Measurements from ENCODE around the gene FBXL20. TPM values are rescaled to one million over a fixed set of nuclear protein-coding genes. Genes with fewer than 3 reads are reported as not detected.
"Not testable (repeated sequence)": the region's sequence is repeated elsewhere in the genome, so short reads cannot be mapped to it uniquely, and the experiment has no call there.

FBXL20 gene
- total RNA-seq, 1 donor: 15.8 TPM

DNA sequence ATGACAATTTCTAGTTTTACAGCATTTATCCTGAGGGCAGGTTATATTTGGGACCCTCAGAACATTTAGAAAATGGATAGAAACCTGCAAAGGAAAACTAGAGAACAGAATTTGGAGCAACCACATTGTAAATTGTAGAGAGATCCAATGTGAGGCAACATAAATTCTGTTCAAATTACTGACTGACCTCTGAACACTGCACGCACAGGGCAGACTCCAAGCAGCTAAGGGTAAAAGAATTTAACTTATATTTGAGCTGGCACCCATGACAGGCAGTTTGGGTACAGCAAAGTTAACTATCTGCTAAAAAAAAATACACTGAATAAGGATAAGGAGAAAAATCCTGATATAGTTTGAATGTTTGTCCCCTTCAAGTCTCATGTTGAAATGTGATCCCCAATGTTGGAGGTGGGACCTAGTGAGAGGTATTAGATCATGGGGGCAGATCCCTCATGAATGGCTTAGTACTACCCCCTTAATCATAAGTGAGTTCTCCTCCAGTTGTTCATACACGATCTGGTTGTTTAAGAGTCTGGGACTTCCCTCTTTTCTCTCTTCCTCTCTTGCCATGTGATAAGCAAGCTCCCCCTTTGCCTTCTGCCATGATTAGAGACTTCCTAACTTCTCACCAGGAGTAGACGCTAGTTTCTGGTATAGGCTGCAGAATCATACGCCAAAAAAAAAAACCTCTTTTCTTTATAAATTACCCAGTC lies 75.7 kb downstream of the FBXL20 start:
- no peaks in the 10 kb centered on the region for H3K9me3 ChIP-seq (ENCODE audit: low read depth, low read length)
- no peak overlapping the region for H3K4me3 ChIP-seq (ENCODE audit: low read length)
- peaks cover 14% of the 10 kb centered on the region for H3K4me1 ChIP-seq (ENCODE audit: insufficient read depth, low read length)
- H3K27me3 ChIP-seq (ENCODE audit: insufficient read depth, low read length): no peaks in the 10 kb centered on the region

DNA sequence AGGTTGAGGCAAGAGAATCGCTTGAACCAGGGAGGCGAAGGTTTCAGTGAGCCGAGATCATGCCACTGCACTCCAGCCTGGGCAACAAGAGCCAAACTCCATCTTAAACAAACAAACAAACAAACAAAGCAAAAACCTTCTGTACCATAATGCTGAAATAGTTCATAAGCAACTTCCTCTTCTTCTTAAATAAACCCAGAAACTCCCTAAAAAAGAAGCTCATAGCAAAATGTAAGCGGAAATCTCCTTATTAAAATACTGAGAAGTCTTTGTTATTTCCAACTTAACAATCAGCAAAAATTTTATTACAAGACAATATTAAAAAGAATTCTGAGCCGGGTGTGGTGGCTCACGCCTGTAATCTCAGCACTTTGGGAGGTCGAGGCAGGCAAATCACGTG lies 82.8 kb downstream of the FBXL20 start:
- Histone ChIP-seq H3K4me3 (ENCODE audit: low read length) (no peak overlapping the region), H3K27me3 (ENCODE audit: insufficient read depth, low read length) (no peaks in the 10 kb centered on the region), H3K9me3 (ENCODE audit: low read depth, low read length) (no peaks in the 10 kb centered on the region), H3K4me1 (ENCODE audit: insufficient read depth, low read length) (no peaks in the 10 kb centered on the region)

DNA sequence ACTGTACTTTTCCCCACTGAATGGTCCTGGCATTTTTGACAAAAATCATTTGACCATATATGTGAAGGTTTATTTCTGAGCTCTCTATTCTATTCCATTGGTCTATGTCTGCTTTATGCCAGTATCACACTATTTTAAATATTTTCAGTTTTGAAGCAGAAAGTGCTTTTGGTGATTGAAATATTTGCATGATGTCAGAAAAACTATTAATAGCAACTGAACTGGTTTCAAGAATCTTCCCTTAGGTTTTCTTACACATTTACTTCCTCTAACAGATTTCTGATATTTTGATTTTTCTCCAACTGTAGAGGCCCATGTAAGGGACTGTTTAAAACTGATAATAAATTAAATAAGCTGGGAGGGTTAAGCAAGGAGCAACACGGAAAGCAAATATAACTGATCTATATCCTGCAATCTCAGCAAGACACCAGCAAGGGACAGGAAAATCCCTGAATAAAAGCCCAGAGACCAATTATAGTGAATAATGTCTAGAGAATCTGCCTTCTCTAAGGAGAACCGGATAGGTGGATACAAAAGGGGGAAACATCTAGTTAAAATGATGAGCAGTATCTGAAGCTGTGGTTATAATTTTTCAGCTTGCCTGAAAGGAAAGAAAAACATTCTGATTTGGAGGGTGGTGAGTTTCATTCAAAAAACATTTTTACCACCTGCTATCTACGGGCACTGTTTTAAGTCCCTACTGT lies 94.8 kb downstream of the FBXL20 start:
- H3K4me3 ChIP-seq (ENCODE audit: low read length): no peak overlapping the region
- no peaks in the 10 kb centered on the region for H3K9me3 ChIP-seq (ENCODE audit: low read depth, low read length)
- no peaks in the 10 kb centered on the region for H3K27me3 ChIP-seq (ENCODE audit: insufficient read depth, low read length)
- peaks cover 12% of the 10 kb centered on the region for H3K4me1 ChIP-seq (ENCODE audit: insufficient read depth, low read length)

DNA sequence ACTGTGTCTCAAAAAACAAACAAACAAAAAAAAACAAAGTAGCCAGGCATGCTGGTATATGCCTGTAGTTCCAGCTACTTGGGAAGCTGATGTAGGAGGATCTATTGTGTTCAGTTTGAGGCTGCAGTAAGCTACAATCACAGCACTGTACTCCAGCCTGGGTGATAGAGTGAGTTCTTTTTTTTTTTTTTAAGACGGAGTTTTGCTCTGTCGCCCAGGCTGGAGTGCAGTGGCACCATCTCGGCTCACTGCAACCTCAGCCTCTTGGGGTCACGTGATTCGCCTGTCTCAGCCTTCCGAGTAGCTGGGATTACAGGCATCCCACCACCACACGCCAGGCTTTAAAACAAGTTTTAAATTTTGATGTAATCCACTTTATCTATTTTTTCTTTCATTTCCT lies 95.4 kb downstream of the FBXL20 start:
- Histone ChIP-seq H3K4me3 (ENCODE audit: low read length) (no peak overlapping the region), H3K4me1 (ENCODE audit: insufficient read depth, low read length) (peaks cover 12% of the 10 kb centered on the region), H3K9me3 (ENCODE audit: low read depth, low read length) (no peaks in the 10 kb centered on the region), H3K27me3 (ENCODE audit: insufficient read depth, low read length) (no peaks in the 10 kb centered on the region)

DNA sequence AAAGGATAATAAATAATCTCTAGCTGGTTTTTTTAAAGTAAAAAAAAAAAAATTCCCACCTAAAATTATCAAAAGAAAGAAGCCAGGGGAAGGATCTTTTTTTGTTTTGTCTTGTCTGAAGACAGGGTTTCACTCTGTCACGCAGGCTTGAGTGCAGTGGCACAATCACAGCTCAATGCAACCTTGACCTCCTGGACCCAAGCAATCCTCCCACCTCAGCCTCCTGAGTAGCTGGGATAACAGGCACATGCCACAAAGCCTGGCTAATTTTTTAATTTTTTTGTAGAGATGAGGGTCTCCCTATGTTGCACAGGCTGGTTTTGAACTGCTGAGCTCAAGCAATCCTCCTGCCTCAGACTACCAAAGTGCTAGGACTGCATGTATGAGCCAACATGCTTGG lies 97.2 kb downstream of the FBXL20 start:
- Histone ChIP-seq H3K4me3 (ENCODE audit: low read length) (no peak overlapping the region), H3K27me3 (ENCODE audit: insufficient read depth, low read length) (no peaks in the 10 kb centered on the region), H3K4me1 (ENCODE audit: insufficient read depth, low read length) (peaks cover 12% of the 10 kb centered on the region), H3K9me3 (ENCODE audit: low read depth, low read length) (no peaks in the 10 kb centered on the region)

DNA sequence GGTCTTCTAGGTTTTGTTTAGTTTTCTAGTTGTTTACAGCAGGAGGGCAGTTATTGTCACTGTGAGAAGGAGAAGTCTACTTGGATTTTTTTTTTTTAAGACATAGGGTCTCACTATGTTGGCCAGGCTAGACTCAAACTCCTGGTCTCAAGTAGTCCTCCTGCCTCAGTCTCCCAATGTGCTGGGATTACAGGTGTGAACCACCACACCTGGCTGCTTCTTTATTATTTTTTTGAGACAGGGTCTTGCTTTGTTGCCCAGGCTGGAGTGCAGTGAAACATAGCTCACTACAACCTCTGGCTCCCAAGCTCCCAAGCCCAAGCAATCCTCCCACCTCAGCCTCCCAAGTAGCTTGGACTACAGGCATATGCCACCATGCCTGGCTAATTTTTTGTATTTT lies 107.4 kb downstream of the FBXL20 start:
- no peaks in the 10 kb centered on the region for H3K9me3 ChIP-seq (ENCODE audit: low read depth, low read length)
- no peaks in the 10 kb centered on the region for H3K4me1 ChIP-seq (ENCODE audit: insufficient read depth, low read length)
- no peaks in the 10 kb centered on the region for H3K27me3 ChIP-seq (ENCODE audit: insufficient read depth, low read length)
- H3K4me3 ChIP-seq (ENCODE audit: low read length): no peak overlapping the region

DNA sequence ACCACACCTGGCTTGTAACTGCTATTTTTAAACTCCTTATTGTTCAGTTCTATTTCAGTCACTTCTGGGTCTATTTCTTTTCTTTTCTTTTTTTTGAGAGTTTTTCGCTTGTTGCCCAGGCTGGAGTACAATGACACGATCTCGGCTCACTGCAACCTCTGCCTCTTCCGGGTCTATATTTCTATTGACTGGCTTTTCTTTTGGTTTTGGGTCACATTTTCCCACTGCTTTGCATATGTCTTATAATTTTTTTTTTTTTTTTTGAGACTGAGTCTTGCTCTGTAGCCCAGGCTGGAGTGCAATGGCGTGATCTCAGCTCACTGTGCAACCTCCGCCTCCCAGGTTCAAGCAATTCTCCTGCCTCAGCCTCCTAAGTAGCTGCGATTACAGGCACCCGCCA lies 108.9 kb downstream of the FBXL20 start:
- not testable (repeated sequence) for H3K27me3 ChIP-seq (ENCODE audit: insufficient read depth, low read length); H3K4me3 ChIP-seq (ENCODE audit: low read length); H3K4me1 ChIP-seq (ENCODE audit: insufficient read depth, low read length); H3K9me3 ChIP-seq (ENCODE audit: low read depth, low read length)

DNA sequence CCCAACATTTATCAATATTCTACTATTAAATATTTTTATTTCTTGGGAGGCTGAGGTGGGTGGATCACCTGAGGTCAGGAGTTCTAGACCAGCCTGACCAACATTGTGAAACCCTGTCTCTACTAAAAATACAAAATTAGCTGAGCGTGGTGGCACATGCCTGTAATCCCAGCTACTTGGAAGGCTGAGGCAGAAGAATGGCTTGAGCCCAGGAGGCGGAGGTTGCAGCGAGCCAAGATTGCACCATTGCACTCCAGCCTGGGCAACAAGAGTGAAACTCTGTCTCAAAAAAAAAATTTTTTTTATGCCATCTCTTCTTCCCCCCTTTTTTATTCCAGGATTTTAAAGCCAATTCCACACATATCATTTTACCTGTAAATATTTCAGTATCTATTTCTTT lies 114.9 kb downstream of the FBXL20 start:
- H3K4me1 ChIP-seq (ENCODE audit: insufficient read depth, low read length); H3K27me3 ChIP-seq (ENCODE audit: insufficient read depth, low read length); H3K9me3 ChIP-seq (ENCODE audit: low read depth, low read length); H3K4me3 ChIP-seq (ENCODE audit: low read length): not testable (repeated sequence)

DNA sequence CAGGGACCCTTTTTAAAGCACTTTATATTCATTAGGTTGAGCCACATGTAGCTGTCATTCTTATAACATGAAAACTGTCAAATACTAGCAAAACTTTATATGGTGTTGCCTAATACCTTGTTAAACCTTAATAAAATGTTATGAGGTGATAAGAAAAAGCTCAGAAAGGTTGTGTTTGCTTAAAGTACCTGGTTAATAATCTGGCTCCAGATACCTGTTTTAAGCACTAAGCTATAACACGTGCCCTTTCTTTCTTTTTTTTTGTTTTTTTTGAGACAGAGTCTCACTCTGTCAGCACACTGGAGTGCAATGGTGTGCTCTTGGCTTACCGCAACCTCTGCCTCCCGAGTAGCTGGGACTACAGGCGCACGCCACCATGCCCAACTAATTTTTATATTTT lies 116.7 kb downstream of the FBXL20 start:
- Histone ChIP-seq H3K4me3 (ENCODE audit: low read length) (no peak overlapping the region), H3K4me1 (ENCODE audit: insufficient read depth, low read length) (no peaks in the 10 kb centered on the region), H3K27me3 (ENCODE audit: insufficient read depth, low read length) (no peaks in the 10 kb centered on the region), H3K9me3 (ENCODE audit: low read depth, low read length) (no peaks in the 10 kb centered on the region)

DNA sequence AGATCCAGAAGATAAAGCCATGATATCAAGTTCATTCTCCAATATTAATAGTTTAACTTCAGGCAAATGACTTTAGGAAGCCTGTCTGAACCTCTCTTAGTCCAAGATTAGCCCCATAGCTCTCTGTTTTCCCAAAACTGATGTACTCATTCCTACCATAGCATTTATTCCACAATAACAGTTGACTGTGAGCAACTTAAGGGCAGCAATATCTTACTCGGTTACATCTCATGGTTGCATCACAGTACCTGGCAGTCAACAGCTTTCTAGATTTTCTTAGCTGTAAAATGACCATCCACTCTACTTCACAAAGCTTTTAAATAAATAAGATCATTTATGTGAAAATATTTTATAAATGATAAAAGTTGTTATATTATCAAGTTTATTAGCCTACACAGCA lies 117.5 kb downstream of the FBXL20 start:
- Histone ChIP-seq H3K4me3 (ENCODE audit: low read length) (no peak overlapping the region), H3K4me1 (ENCODE audit: insufficient read depth, low read length) (no peaks in the 10 kb centered on the region), H3K9me3 (ENCODE audit: low read depth, low read length) (no peaks in the 10 kb centered on the region), H3K27me3 (ENCODE audit: insufficient read depth, low read length) (no peaks in the 10 kb centered on the region)

DNA sequence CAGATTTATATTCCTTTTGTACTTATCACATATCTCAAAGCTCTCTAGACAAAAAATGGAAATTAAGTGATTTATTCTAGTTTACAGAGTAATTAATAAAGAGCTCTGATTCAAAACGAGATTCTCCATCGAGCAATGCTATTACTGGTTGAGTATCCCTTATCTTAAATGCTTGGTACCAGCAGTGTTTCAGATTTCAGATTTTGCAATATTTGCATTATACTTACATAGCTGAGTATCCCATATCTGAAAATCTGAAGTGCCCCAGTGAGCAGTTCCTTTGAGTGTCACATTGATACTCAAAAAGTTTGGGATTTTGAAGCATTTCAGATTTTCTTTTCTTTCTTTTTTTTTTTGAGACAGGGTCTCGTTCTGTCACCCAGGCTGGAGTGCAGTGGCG lies 118.3 kb downstream of the FBXL20 start:
- Histone ChIP-seq H3K4me1 (ENCODE audit: insufficient read depth, low read length) (no peaks in the 10 kb centered on the region), H3K27me3 (ENCODE audit: insufficient read depth, low read length) (no peaks in the 10 kb centered on the region), H3K9me3 (ENCODE audit: low read depth, low read length) (no peaks in the 10 kb centered on the region), H3K4me3 (ENCODE audit: low read length) (no peak overlapping the region)

DNA sequence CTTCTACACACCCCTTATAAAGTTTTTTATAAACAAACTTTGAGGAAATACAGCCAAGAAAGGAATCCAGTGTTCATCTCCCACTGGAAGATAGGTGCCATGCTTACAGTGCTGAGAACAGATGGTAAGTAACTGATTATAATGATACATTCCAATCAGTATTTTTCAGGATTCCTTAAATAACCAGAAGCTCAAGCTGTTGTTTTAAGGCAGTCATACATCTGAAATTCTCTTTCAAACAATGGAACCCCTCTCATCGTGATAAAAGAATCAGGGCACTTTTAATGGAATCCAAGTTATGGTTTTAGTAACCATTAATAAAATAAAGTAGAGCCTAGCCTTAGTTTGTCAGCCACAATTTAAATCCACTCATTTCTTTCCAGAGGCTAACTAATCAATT lies 119.6 kb downstream of the FBXL20 start:
- H3K4me3 ChIP-seq (ENCODE audit: low read length): no peak overlapping the region
- no peaks in the 10 kb centered on the region for H3K27me3 ChIP-seq (ENCODE audit: insufficient read depth, low read length)
- no peaks in the 10 kb centered on the region for H3K4me1 ChIP-seq (ENCODE audit: insufficient read depth, low read length)
- H3K9me3 ChIP-seq (ENCODE audit: low read depth, low read length): no peaks in the 10 kb centered on the region

DNA sequence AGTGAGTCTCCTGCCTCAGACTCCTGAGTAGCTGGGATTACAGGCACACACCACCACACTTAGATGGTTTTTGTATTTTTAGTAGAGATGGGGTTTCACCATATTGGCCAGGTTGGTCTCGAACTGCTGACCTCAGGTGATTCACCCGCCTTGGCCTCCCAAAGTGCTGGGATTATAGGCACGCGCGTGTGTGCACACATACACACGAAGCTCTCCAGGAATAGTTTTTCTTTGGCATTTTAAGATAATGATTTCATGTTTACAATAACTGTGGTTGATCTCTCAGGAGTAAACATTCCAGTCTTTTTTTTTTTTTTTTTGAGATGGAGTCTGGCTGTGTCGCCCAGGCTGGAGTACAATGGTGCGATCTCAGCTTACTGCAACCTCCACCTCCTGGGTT lies 123.2 kb downstream of the FBXL20 start:
- H3K27me3 ChIP-seq (ENCODE audit: insufficient read depth, low read length); H3K4me3 ChIP-seq (ENCODE audit: low read length); H3K4me1 ChIP-seq (ENCODE audit: insufficient read depth, low read length); H3K9me3 ChIP-seq (ENCODE audit: low read depth, low read length): not testable (repeated sequence)

DNA sequence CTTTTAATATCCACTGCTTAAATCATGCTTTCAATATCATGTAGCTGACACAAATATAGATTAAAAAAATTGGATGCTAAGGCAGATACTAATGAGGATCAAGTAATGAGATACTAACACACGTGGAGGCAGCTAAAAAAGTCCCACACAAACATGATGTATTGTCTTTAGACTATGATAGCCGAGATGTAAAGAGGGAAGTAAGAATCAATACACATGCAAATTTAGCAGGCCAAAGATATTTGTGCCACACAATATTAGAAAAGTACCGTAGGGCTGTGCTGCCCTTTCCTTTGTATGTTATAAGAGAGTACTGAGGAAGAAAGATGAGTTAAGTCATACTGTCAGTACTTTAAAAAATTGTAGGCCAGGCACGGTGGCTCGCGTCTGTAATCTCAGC lies 124.3 kb downstream of the FBXL20 start:
- Histone ChIP-seq H3K9me3 (ENCODE audit: low read depth, low read length) (no peaks in the 10 kb centered on the region), H3K27me3 (ENCODE audit: insufficient read depth, low read length) (no peaks in the 10 kb centered on the region), H3K4me3 (ENCODE audit: low read length) (no peak overlapping the region), H3K4me1 (ENCODE audit: insufficient read depth, low read length) (no peaks in the 10 kb centered on the region)

DNA sequence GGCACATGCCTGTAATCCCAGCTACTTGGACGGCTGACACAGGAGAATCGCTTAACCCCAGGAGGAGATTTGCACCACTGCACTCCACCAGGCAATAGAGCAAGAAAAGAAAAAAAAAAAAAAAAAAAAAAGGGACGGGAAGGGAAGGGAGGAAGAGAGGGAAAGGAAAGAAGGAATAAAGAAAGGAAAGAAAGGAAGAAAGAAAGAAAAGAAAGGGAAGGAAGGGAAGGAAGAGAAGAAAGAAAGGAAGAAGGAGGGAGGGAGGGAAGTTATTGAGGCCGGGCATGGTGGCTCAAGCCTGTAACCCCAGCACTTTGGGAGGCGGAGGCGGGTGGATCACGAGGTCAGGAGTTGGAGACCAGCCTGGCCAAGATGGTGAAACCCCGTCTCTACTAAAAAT lies 125.3 kb downstream of the FBXL20 start:
- Histone ChIP-seq H3K27me3 (ENCODE audit: insufficient read depth, low read length) (no peaks in the 10 kb centered on the region), H3K4me1 (ENCODE audit: insufficient read depth, low read length) (no peaks in the 10 kb centered on the region), H3K9me3 (ENCODE audit: low read depth, low read length) (no peaks in the 10 kb centered on the region), H3K4me3 (ENCODE audit: low read length) (no peak overlapping the region)

DNA sequence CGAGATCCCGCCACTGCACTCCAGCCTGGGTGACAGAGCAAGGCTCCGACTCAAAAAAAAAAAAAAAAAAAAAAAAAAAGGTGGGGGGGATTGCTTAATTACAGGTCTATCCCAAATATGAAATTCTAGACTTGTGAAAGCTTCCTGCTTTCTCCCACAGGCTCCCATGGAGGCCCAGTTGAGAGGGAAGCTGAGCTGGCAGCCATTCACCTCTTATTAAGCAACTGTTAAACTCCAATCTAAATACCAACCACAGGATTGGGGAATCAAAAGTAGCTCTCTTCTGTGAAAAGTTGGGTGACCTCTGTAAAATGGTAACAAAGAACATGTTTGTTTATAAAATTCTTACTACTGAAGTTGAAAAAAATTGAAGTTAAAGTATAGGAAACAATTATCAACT lies 129.9 kb downstream of the FBXL20 start:
- H3K4me1 ChIP-seq (ENCODE audit: insufficient read depth, low read length): no peaks in the 10 kb centered on the region
- H3K4me3 ChIP-seq (ENCODE audit: low read length): no peak overlapping the region
- no peaks in the 10 kb centered on the region for H3K27me3 ChIP-seq (ENCODE audit: insufficient read depth, low read length)
- no peaks in the 10 kb centered on the region for H3K9me3 ChIP-seq (ENCODE audit: low read depth, low read length)

All from mononuclear cell (primary cell).